Loucy (cell line): ENCODE measurements around the gene SPAG7.
"Not testable (repeated sequence)": the region's sequence is repeated elsewhere in the genome, so short reads cannot be mapped to it uniquely, and the experiment has no call there.

ENCODE experiments used
- H2AFZ ChIP-seq: fragments of 200-600 bp; sonication (generic); 2 replicates; pipeline ENCODE4 v1.6.0; 2016; ENCODE audit warnings: antibody characterized with exemption, mild to moderate bottlenecking, low read length, moderate library complexity
- H3F3A ChIP-seq: fragments of 200-600 bp; 2 replicates; pipeline ENCODE4 v1.6.0; 2016; ENCODE audit warnings: antibody characterized with exemption, low read depth, mild to moderate bottlenecking
- H3K27me3 ChIP-seq: fragments of 200-600 bp; sonication (generic); 2 replicates; pipeline ENCODE4 v1.6.1; 2014; ENCODE audit warnings: low read length, mild to moderate bottlenecking; ENCODE audit not compliant: insufficient read depth, poor library complexity, severe bottlenecking
- H3K36me3 ChIP-seq: fragments of 200-600 bp; sonication (generic); 2 replicates; pipeline ENCODE4 v1.6.1; 2016; ENCODE audit warnings: low read length; ENCODE audit not compliant: insufficient read depth
- H3K4me1 ChIP-seq: fragments of 200-600 bp; sonication (generic); 2 replicates; pipeline ENCODE4 v1.5.1; 2014; ENCODE audit warnings: low read length, mild to moderate bottlenecking; ENCODE audit not compliant: insufficient read depth, poor library complexity, severe bottlenecking
- H3K4me2 ChIP-seq: fragments of 200-600 bp; sonication (generic); 2 replicates; pipeline ENCODE4 v1.6.0; 2014; ENCODE audit warnings: antibody characterized with exemption, low read length, low read depth, mild to moderate bottlenecking; ENCODE audit not compliant: poor library complexity, severe bottlenecking
- H3K4me3 ChIP-seq: fragments of 200-600 bp; sonication (generic); 2 replicates; pipeline ENCODE4 v1.5.1; 2014; ENCODE audit warnings: low read length, mild to moderate bottlenecking, mixed read lengths; ENCODE audit not compliant: poor library complexity, severe bottlenecking
- H3K79me2 ChIP-seq: fragments of 200-600 bp; sonication (generic); 2 replicates; pipeline ENCODE4 v1.6.1; 2014; ENCODE audit warnings: low read length; ENCODE audit not compliant: insufficient read depth
- H3K9ac ChIP-seq: fragments of 200-600 bp; sonication (generic); 2 replicates; pipeline ENCODE4 v1.6.0; 2014; ENCODE audit warnings: mild to moderate bottlenecking, low read depth, low read length, moderate library complexity; ENCODE audit not compliant: poor library complexity, severe bottlenecking
- H3K9me2 ChIP-seq: fragments of 200-600 bp; sonication (generic); replicated peaks from 2 replicates; pipeline ENCODE4 v1.6.1; 2016; ENCODE audit warnings: low read depth, low read length, mixed read lengths
- H3K9me3 ChIP-seq: fragments of 200-600 bp; sonication (generic); 2 replicates; pipeline ENCODE4 v1.6.1; 2014; ENCODE audit warnings: mild to moderate bottlenecking, antibody characterized with exemption, low read length, low read depth; ENCODE audit not compliant: insufficient read depth
- H4K20me1 ChIP-seq: fragments of 200-600 bp; sonication (generic); 2 replicates; pipeline ENCODE4 v1.6.0; 2014; ENCODE audit warnings: antibody characterized with exemption, low read length, mild to moderate bottlenecking; ENCODE audit not compliant: insufficient read depth, poor library complexity, severe bottlenecking
- EZH2phosphoT487 ChIP-seq: fragments of 200-600 bp; IDR thresholded peaks from 2 replicates; pipeline ENCODE4 v1.6.1; 2018; ENCODE audit warnings: antibody characterized with exemption, mild to moderate bottlenecking, moderate library complexity, borderline replicate concordance
- TF ChIP-seq, protein P1 (sequence below): fragments of 200-600 bp; sonication (generic); conservative IDR thresholded peaks from 2 replicates; pipeline ENCODE4 v1.5.1; 2014; ENCODE audit warnings: mild to moderate bottlenecking, antibody characterized with exemption, low read length

SPAG7 gene

DNA sequence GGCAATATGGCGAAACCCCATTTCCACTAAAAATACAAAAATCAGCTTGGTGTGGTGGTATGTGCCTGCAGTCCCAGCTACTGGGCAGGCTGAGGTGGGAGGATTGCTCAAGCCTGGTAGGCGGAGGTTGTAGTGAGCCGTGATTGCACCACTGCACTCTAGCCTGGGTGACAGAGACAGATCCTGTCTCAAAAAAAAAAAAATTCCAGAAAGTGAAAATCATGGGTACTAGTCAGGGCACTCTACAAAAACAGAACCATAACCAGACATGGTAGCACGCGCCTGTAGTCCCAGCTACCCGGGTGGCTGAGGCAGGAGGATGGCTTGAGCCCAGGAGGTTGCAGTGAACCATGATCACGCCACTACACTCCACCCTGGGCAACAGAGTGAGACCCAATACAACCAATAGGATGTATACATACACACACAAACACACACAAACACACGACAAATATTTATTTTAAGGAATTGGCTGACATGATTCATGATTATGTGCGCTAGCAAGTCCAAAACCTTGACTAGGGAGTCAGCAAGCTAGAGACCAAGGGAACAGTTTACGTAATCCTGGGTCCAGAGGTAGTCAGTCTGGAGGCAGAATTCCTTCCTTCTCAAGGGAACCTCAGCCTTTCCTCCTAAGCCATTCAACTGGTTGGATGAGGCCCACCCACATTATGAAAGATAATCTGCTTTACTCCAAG is 47.1 kb downstream of the SPAG7 start:
- no peak for TF ChIP-seq EZH2phosphoT487
- TF ChIP-seq, protein P1, sequence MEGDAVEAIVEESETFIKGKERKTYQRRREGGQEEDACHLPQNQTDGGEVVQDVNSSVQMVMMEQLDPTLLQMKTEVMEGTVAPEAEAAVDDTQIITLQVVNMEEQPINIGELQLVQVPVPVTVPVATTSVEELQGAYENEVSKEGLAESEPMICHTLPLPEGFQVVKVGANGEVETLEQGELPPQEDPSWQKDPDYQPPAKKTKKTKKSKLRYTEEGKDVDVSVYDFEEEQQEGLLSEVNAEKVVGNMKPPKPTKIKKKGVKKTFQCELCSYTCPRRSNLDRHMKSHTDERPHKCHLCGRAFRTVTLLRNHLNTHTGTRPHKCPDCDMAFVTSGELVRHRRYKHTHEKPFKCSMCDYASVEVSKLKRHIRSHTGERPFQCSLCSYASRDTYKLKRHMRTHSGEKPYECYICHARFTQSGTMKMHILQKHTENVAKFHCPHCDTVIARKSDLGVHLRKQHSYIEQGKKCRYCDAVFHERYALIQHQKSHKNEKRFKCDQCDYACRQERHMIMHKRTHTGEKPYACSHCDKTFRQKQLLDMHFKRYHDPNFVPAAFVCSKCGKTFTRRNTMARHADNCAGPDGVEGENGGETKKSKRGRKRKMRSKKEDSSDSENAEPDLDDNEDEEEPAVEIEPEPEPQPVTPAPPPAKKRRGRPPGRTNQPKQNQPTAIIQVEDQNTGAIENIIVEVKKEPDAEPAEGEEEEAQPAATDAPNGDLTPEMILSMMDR = no peak
- Histone ChIP-seq H4K20me1 (no peaks in the 10 kb centered on the region), H3K9me2 (no peaks in the 10 kb centered on the region), H3F3A (no peaks in the 10 kb centered on the region), H3K9me3 (no peaks in the 10 kb centered on the region), H3K9ac (no peak overlapping the region), H3K4me2 (no peak overlapping the region), H3K4me3 (no peak overlapping the region), H3K36me3 (no peaks in the 10 kb centered on the region), H2AFZ (no peak overlapping the region), H3K79me2 (no peaks in the 10 kb centered on the region), H3K27me3 (no peaks in the 10 kb centered on the region), H3K4me1 (no peaks in the 10 kb centered on the region)

DNA sequence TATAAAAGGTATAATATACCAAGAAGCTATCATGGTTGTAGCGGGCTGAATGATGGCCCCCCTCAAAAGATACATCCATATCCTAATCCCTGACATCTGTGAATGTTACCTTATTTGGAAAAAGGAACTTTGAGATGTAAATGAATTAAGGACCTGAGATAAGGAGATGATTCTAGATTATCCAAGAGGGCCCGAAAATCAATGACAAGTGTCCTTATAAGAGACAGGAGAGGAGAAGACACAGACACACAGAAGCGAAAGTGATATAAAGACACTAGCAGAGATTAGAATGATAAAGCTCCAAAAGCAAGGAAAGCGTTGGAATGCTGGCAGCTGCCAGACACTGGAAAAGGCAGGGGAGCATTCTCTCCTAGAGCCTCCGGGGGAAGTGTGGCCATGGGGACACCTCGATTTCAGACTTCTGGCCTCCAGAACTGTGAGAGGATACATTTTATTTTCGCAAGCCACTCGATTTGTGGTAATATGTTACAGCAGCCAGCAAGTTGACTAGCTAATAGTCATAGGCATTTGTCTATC is 48.0 kb downstream of the SPAG7 start:
- Histone ChIP-seq H3K4me1 (no peaks in the 10 kb centered on the region), H4K20me1 (no peaks in the 10 kb centered on the region), H3K79me2 (no peaks in the 10 kb centered on the region), H3K4me2 (no peak overlapping the region), H3K9me2 (no peaks in the 10 kb centered on the region), H3K9me3 (no peaks in the 10 kb centered on the region), H3K4me3 (no peak overlapping the region), H3K27me3 (no peaks in the 10 kb centered on the region), H3K9ac (no peak overlapping the region), H3F3A (no peaks in the 10 kb centered on the region), H2AFZ (no peak overlapping the region), H3K36me3 (no peaks in the 10 kb centered on the region)
- TF ChIP-seq EZH2phosphoT487 = no peak

DNA sequence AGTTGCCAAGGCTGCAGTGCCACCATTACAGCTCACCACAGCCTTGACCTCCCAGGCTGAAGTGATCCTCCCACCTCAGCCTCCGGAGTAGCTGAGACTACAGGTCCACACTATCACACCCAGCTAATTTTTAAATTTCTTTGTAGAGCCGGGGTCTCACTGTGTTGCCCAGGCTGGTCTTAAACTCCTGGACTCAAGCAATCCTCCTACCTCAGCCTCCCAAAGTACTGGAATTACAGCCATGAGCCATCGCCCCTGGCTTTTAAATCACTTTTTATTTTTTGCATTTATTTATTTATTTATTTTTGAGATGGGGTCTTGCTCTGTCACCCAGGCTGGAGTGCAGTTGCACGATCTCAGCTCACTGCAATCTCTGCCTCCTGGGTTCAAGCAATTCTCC is 53.1 kb downstream of the SPAG7 start:
- not testable (repeated sequence) for H3K79me2 ChIP-seq, H3F3A ChIP-seq, H3K9ac ChIP-seq, H3K4me2 ChIP-seq, H3K36me3 ChIP-seq, H2AFZ ChIP-seq, H3K4me3 ChIP-seq, H3K9me3 ChIP-seq, H3K4me1 ChIP-seq, H4K20me1 ChIP-seq, H3K9me2 ChIP-seq, H3K27me3 ChIP-seq

DNA sequence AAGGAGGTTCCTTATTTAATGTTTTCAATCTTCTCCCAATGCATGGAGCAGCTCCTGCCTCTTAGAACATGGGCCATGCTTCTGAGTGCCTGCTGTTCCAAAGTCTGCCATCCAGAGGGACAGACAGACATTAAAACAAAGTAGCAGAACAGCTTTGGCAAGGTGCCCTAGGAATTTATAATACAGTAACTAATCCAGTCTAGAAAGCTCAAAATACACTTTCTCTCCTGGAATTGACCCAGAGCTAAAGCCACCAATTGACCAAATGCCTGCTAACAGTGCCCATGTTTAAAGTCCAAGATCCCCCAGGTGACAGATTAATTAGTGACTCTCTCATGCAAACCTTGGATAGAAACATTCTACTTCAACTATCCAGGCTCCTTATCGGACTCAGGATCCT is 53.6 kb downstream of the SPAG7 start:
- Histone ChIP-seq H3K36me3 (no peaks in the 10 kb centered on the region), H3K9me3 (no peaks in the 10 kb centered on the region), H3K4me2 (no peak overlapping the region), H3K4me3 (no peak overlapping the region), H3K79me2 (no peaks in the 10 kb centered on the region), H2AFZ (no peak overlapping the region), H4K20me1 (no peaks in the 10 kb centered on the region), H3K9ac (no peak overlapping the region), H3K27me3 (no peaks in the 10 kb centered on the region), H3F3A (no peaks in the 10 kb centered on the region), H3K4me1 (peaks cover under 1% of the 10 kb centered on the region), H3K9me2 (no peaks in the 10 kb centered on the region)
- TF ChIP-seq, protein P1 = no peak
- no peak for TF ChIP-seq EZH2phosphoT487
